Omental fat pad (tissue), 4 donors: ENCODE measurements around the gene F10. TPM values are rescaled to one million over a fixed set of nuclear protein-coding genes. Genes with fewer than 3 reads are reported as not detected.

ENCODE experiments used
- ATAC-seq: fragments of 150-250 bp; one replicate; pipeline ENCODE4 v1.9.1; 2016; ENCODE audit warnings: mild to moderate bottlenecking, moderate library complexity; ENCODE audit not compliant: low FRiP score
- DNase-seq: peaks from one replicate; pipeline ENCODE4 v3.0.0-alpha.2; 2019; ENCODE audit warnings: low spot score
- total RNA-seq, 4 donors: library from RNA; depleted of rRNA; stranded (reverse); fragments of >200 nt; gene quantifications; one replicate each; pipeline ENCODE4 v1.1.0, GENCODE V29; 2016
- TF ChIP-seq, protein P1 (sequence below), 3 donors: fragments of 450-650 bp; IDR thresholded peaks; one replicate each; pipeline ENCODE4 v1.5.1; 2016 to 2017; ENCODE audit warnings: antibody characterized with exemption in 3 of 3, mild to moderate bottlenecking in 3 of 3, moderate library complexity in 2 of 3

The F10 gene
- total RNA-seq, 4 donors from 2014 or later = 10.8 to 51.1 (median 13.6) TPM

GRCh38 chr13:113166681-113167080 is 44.1 kb downstream of the F10 start:
- ATAC-seq (no peak), DNase-seq (no peak)
- TF ChIP-seq, protein P1, sequence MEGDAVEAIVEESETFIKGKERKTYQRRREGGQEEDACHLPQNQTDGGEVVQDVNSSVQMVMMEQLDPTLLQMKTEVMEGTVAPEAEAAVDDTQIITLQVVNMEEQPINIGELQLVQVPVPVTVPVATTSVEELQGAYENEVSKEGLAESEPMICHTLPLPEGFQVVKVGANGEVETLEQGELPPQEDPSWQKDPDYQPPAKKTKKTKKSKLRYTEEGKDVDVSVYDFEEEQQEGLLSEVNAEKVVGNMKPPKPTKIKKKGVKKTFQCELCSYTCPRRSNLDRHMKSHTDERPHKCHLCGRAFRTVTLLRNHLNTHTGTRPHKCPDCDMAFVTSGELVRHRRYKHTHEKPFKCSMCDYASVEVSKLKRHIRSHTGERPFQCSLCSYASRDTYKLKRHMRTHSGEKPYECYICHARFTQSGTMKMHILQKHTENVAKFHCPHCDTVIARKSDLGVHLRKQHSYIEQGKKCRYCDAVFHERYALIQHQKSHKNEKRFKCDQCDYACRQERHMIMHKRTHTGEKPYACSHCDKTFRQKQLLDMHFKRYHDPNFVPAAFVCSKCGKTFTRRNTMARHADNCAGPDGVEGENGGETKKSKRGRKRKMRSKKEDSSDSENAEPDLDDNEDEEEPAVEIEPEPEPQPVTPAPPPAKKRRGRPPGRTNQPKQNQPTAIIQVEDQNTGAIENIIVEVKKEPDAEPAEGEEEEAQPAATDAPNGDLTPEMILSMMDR (IDR thresholded peaks at IDR 0.05) = no peak

GRCh38 chr13:113167155-113167554 is 44.6 kb downstream of the F10 start:
- ATAC-seq = no peak
- TF ChIP-seq, protein P1 (IDR thresholded peaks at IDR 0.05) = no peak
- DNase-seq = no peak

DNA sequence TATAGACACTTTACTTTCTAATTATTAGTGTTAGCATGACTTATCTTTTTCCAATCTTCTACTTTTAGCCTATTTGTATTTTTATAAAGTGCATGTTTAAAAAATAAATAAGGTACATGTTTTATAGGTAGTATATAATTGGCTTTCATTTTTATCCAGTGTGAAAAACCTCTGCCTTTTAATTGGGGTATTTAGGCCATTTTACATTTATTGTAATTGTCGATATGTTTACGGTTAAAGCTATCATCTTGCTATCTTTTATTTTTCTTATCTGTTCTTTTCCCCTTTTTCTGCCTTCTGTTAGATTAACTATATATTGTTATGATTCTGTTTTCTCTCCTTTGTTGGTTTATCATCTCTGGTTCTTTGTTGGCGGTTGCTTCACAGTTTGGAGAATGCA is 45.0 kb downstream of the F10 start:
- no peak for ATAC-seq
- TF ChIP-seq, protein P1 (IDR thresholded peaks at IDR 0.05) = no peak
- DNase-seq = no peak

GRCh38 chr13:113168211-113168610 is 45.6 kb downstream of the F10 start:
- ATAC-seq (no peak), DNase-seq (no peak)
- TF ChIP-seq, protein P1 (IDR thresholded peaks at IDR 0.05) = no peak

GRCh38 chr13:113169277-113170272 is 47.0 kb downstream of the F10 start:
- TF ChIP-seq, protein P1 (IDR thresholded peaks at IDR 0.05) = no peak
- ATAC-seq (no peak), DNase-seq (no peak)

DNA sequence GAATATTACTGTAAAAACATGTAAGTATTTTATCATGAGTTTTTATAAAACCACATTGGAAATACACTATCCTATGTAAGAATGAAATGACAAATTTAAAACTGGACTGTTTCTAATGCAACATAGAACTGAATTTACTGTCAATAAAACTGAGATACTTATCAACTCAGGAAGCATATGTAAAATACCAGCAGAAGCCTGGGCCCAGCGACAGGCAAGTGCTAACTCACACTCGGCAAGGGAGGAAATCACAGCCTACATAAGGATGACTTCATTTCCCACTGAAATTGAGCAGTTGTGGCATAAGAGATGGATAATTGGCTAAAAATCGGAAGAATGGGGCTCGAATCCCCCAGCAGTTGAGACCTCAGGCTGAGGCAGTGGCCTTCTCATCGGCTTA is 47.9 kb downstream of the F10 start:
- ATAC-seq = no peak
- TF ChIP-seq, protein P1 (IDR thresholded peaks at IDR 0.05) = no peak
- no peak for DNase-seq
